Uterus (tissue), 2 donors: ENCODE measurements around the gene PLXNC1.

Experiments
- POLR2A ChIP-seq, 2 donors: fragments of 450-650 bp; IDR thresholded peaks; one replicate each; pipeline ENCODE4 v1.6.1; 2016; ENCODE audit warnings: antibody characterized with exemption in 2 of 2, mild to moderate bottlenecking in 1 of 2, moderate library complexity in 1 of 2
- TF ChIP-seq, protein P1 (sequence below), 4 experiments: fragments of 200-600 bp in 2 of 4; fragments of 450-650 bp in 2 of 4; sonication (generic) in 2 of 4; IDR thresholded peaks; one replicate each; pipeline ENCODE4 v1.5.1; 2016 to 2019; ENCODE audit warnings: antibody characterized with exemption in 4 of 4, mild to moderate bottlenecking in 2 of 4, moderate library complexity in 1 of 4

DNA sequence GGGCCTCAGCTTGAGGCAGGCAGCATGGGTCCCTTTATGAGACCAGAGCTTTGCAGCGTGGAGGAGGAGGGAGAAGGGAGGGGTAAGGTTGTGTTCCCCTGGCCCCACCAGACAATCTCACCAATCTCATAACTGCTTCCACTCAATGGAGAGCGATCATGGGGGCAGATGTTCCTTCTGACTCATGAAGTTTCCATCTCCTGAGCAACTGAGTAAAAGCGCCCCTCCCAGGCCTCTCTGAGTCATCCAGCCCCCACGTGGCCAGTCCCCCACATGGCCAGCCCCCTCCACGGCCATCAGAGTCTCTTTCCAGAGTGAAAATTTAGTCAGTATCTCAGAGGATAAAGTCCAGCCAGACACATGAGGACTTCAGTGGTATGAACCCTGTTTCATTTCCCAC is 39.2 kb upstream of the PLXNC1 start:
- TF ChIP-seq, protein P1, sequence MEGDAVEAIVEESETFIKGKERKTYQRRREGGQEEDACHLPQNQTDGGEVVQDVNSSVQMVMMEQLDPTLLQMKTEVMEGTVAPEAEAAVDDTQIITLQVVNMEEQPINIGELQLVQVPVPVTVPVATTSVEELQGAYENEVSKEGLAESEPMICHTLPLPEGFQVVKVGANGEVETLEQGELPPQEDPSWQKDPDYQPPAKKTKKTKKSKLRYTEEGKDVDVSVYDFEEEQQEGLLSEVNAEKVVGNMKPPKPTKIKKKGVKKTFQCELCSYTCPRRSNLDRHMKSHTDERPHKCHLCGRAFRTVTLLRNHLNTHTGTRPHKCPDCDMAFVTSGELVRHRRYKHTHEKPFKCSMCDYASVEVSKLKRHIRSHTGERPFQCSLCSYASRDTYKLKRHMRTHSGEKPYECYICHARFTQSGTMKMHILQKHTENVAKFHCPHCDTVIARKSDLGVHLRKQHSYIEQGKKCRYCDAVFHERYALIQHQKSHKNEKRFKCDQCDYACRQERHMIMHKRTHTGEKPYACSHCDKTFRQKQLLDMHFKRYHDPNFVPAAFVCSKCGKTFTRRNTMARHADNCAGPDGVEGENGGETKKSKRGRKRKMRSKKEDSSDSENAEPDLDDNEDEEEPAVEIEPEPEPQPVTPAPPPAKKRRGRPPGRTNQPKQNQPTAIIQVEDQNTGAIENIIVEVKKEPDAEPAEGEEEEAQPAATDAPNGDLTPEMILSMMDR (IDR thresholded peaks at IDR 0.05): no peak
- TF ChIP-seq POLR2A (IDR thresholded peaks at IDR 0.05): no peak
